ENCODE data around the gene LIPJ.

GRCh38 chr10:88583584-88583957 is 3.0 kb upstream of the LIPJ start:
- no peak for TF ChIP-seq CTCF (IDR thresholded peaks at IDR 0.05)
- TF ChIP-seq POLR2A (IDR thresholded peaks at IDR 0.05): no peak
